ENCODE measurements around the gene GLMP. TPM values are rescaled to one million over a fixed set of nuclear protein-coding genes. Genes with fewer than 3 reads are reported as not detected.

Gene GLMP
- polyA plus RNA-seq (2011; rRNA removed) (31.9 and 41.1 TPM in 2 replicates), polyA minus RNA-seq (2011; rRNA and poly(A)+ RNA removed) (13.9 and 23.6 TPM in 2 replicates)

DNA sequence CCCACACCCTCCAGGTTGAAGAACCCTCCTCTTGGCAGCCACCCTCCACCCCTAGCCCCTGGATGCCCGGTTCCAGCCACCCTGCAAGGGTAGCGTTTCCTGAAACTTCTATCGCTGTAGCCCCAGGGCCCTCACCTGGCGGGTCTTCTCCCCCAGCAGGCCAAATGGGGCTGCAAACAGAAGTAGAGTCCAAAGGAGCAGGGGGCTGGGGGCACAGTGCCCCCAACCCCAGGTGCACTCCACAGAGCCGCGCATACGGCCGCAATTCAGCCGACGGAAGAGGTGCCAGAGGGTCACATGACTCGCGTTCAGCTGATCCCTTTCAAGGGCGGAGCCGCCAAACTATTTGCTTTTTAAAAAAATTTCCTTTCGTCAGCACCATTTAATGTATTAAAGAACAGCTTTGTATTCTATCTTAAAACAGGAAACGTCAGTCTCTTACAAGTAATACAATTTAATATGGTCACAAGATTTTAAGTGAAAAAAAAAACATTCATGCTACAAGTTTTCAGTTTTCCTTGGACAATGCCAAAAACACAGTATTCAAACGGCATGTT, at the start of gene GLMP:
TSS of gene GLMP (minus strand) at position 289 of the 557 bp plus-strand sequence. CDS start at position 255, 34 bp downstream.
- no peaks in the 10 kb centered on the region for H3K27me3 ChIP-seq (ENCODE audit: control insufficient read depth, insufficient read depth, low read length)
- peak within 1 kb of the TSS; percentile 69 for H3K4me3 ChIP-seq (ENCODE audit: low read depth, low read length)
- POLR2A ChIA-PET: interaction anchor here (0.6 kb wide), 1 partner anchor 52 kb away, joined by 5 read pairs; no protein-coding TSS in a partner anchor
- TF ChIP-seq, protein P1, sequence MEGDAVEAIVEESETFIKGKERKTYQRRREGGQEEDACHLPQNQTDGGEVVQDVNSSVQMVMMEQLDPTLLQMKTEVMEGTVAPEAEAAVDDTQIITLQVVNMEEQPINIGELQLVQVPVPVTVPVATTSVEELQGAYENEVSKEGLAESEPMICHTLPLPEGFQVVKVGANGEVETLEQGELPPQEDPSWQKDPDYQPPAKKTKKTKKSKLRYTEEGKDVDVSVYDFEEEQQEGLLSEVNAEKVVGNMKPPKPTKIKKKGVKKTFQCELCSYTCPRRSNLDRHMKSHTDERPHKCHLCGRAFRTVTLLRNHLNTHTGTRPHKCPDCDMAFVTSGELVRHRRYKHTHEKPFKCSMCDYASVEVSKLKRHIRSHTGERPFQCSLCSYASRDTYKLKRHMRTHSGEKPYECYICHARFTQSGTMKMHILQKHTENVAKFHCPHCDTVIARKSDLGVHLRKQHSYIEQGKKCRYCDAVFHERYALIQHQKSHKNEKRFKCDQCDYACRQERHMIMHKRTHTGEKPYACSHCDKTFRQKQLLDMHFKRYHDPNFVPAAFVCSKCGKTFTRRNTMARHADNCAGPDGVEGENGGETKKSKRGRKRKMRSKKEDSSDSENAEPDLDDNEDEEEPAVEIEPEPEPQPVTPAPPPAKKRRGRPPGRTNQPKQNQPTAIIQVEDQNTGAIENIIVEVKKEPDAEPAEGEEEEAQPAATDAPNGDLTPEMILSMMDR (IDR thresholded peaks at IDR 0.05; ENCODE audit: insufficient read depth, low read depth, low read length): no peak
- H3K36me3 ChIP-seq (ENCODE audit: control insufficient read depth, insufficient read depth, low read length): peaks cover 3% of the 10 kb centered on the region; the same call in 1 of the 2 replicates
- CTCF ChIA-PET: interaction anchor here (1.4 kb wide), 1 partner anchor 12 kb away, joined by 3 read pairs; the partner anchor contains the start of gene TMEM79
- no peak for DNase-seq (ENCODE audit: low read depth)

- Histone ChIP-seq H3K4me3 (ENCODE audit: low read depth, low read length) (no peak overlapping the region), H3K36me3 (ENCODE audit: control insufficient read depth, insufficient read depth, low read length) (no peaks in the 10 kb centered on the region), H3K27me3 (ENCODE audit: control insufficient read depth, insufficient read depth, low read length) (no peaks in the 10 kb centered on the region; the same call in 1 of the 2 replicates)
- TF ChIP-seq, protein P1 (IDR thresholded peaks at IDR 0.05; ENCODE audit: insufficient read depth, low read depth, low read length): no peak
- DNase-seq (ENCODE audit: low read depth): no peak
- POLR2A ChIA-PET: no interaction called here
- CTCF ChIA-PET: interaction anchor here (1.0 to 1.6 kb wide), 4 partner anchors 9 to 315 kb away, joined by 3 read pairs; no protein-coding TSS in a partner anchor
These were observed 48.9 kb upstream of the GLMP start for GRCh38 chr1:156344409-156344808.

DNA sequence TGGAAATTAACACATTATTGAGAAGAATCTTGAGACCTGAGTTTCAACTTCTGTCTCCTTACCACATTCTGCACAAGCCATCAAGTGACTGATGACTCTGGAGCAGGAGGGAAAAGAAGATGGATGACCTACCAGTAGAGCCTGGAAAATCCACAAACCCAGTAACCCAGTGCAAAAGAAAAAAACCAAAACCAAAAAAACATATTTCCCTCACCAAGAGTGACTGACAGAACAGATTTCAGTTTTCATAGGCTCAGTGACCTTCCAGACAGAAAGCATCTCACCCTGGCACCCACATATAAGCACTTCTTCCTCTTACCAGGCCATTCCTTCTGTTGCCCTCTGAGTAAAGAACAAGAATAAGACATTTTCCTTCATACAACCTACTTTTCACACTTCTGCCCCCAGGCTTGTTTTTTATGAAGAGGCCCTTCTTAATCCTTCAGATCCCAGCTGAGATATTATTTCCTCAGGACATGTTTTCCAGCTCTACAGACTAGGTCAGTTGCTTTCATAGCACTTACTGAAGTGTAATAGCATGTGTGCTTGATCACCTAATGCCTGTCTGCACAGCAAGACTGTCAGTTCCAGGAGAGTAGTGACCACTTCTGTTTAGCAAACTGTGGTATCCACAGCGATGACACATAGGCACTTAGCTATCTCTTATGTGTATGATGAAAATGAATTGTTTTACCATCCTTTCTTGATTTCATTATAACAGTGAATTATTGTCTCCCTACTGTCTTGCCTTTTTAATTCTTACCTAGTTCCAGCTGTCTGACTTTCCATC, 46.9 kb upstream of the GLMP start:
- H3K4me3 ChIP-seq (ENCODE audit: low read depth, low read length): no peak overlapping the region
- H3K36me3 ChIP-seq (ENCODE audit: control insufficient read depth, insufficient read depth, low read length): no peaks in the 10 kb centered on the region
- TF ChIP-seq, protein P1 (IDR thresholded peaks at IDR 0.05; ENCODE audit: insufficient read depth, low read depth, low read length): no peak
- DNase-seq (ENCODE audit: low read depth): peak; percentile 9
- POLR2A ChIA-PET: no interaction called here
- H3K27me3 ChIP-seq (ENCODE audit: control insufficient read depth, insufficient read depth, low read length): no peaks in the 10 kb centered on the region; the same call in 1 of the 2 replicates
- CTCF ChIA-PET: interaction anchor here (0.6 to 1.5 kb wide), 5 partner anchors 10 to 247 kb away, joined by 3 to 7 read pairs (median 4); no protein-coding TSS in a partner anchor

GRCh38 chr1:156338180-156338976, 42.9 kb upstream of the GLMP start, which contains the start of the genes CCT3 and TSACC:
Gene CCT3 (minus strand): TSS chr1:156338292. CDS start chr1:156338184, 108 bp downstream.
Gene TSACC (plus strand): TSS chr1:156338526. CDS start chr1:156339758, 1,232 bp downstream.
- ChIA-PET CTCF (interaction anchor here (0.9 to 1.4 kb wide), 2 partner anchors 15 to 20 kb away, joined by 4 read pairs; no protein-coding TSS in a partner anchor), POLR2A (no interaction called here)
- DNase-seq (ENCODE audit: low read depth): peak; percentile 99
- Histone ChIP-seq H3K36me3 (ENCODE audit: control insufficient read depth, insufficient read depth, low read length) (peaks cover 3% of the 10 kb centered on the region), H3K4me3 (ENCODE audit: low read depth, low read length) (peak within 1 kb of the TSS; percentile 91), H3K27me3 (ENCODE audit: control insufficient read depth, insufficient read depth, low read length) (no peaks in the 10 kb centered on the region)
- TF ChIP-seq, protein P1 (IDR thresholded peaks at IDR 0.05; ENCODE audit: insufficient read depth, low read depth, low read length): no peak

Data from BJ (cell line).